NT2/D1 (cell line): ENCODE results near the gene GTF2A1L.

Experiments used
- SUZ12 ChIP-seq: IDR thresholded peaks from 2 replicates; pipeline ENCODE4 v1.6.1; 2011; ENCODE audit not compliant: insufficient read length, insufficient read depth; ENCODE audit errors: extremely low read depth
- YY1 ChIP-seq: IDR thresholded peaks from 2 replicates; pipeline ENCODE4 v1.6.1; 2011; ENCODE audit not compliant: insufficient read length, insufficient read depth

DNA sequence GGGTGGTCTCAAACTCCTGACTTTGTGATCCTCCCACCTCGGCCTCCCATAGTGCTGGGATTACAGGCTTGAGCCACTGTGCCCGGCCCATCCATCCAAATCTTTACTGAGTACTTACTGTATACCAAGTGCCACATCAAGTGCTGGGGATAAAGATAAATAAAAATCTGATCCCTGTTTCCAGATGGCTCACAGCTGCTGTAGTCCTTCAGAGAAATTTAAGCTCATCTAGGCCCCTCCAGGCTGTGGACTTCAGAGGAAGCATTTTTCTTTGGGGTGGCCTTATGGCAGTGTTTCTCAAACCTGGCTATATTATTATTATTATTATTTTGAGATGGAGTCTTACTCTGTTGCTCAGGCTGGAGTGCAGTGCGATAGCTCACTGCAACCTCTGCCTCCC is 33.7 kb upstream of the GTF2A1L start:
- TF ChIP-seq YY1 (no peak), SUZ12 (no peak)
